Measurements from ENCODE around the gene FGF14.

FGF14 gene

GRCh38 chr13:101749584-101749983, 652.3 kb downstream of the FGF14 start:
- no peak overlapping the region for H2AFZ ChIP-seq (ENCODE audit: low read depth, low read length)
- peaks cover 18% of the 10 kb centered on the region for H3K27me3 ChIP-seq (ENCODE audit: low read depth, low read length)
- no peaks in the 10 kb centered on the region for H3K79me2 ChIP-seq (ENCODE audit: low read length)
- no peaks in the 10 kb centered on the region for H3K36me3 ChIP-seq (replicated peaks; ENCODE audit: low read depth, low read length)
- H4K20me1 ChIP-seq (ENCODE audit: insufficient read depth, low read length): no peaks in the 10 kb centered on the region
- H3K4me1 ChIP-seq (ENCODE audit: low read length): peaks cover 11% of the 10 kb centered on the region
- H3K4me2 ChIP-seq (ENCODE audit: low read length): no peak overlapping the region
- no peak overlapping the region for H3K9ac ChIP-seq (ENCODE audit: low read length)
- no peaks in the 10 kb centered on the region for H3K9me3 ChIP-seq (ENCODE audit: insufficient read depth, low read length)
- no peak overlapping the region for H3K27ac ChIP-seq (ENCODE audit: low read length)
- no peak overlapping the region for H3K4me3 ChIP-seq (ENCODE audit: low read length)
- TF ChIP-seq EZH2phosphoT487 (IDR thresholded peaks at IDR 0.05; ENCODE audit: low read depth) (no peak), CTCF (IDR thresholded peaks at IDR 0.05; ENCODE audit: low read depth, low read length) (no peak)

GRCh38 chr13:101747039-101747438, 654.8 kb downstream of the FGF14 start:
- H3K79me2 ChIP-seq (ENCODE audit: low read length): no peaks in the 10 kb centered on the region
- H3K27ac ChIP-seq (ENCODE audit: low read length): no peak overlapping the region
- no peaks in the 10 kb centered on the region for H3K9me3 ChIP-seq (ENCODE audit: insufficient read depth, low read length)

GRCh38 chr13:101746513-101746912, 655.3 kb downstream of the FGF14 start:
- Histone ChIP-seq H3K9me3 (ENCODE audit: insufficient read depth, low read length) (no peaks in the 10 kb centered on the region), H3K4me2 (ENCODE audit: low read length) (no peak overlapping the region), H3K9ac (ENCODE audit: low read length) (no peak overlapping the region), H3K27ac (ENCODE audit: low read length) (no peak overlapping the region), H3K36me3 (replicated peaks; ENCODE audit: low read depth, low read length) (no peaks in the 10 kb centered on the region), H3K27me3 (ENCODE audit: low read depth, low read length) (peaks cover 17% of the 10 kb centered on the region; the same call in 1 of the 2 replicates), H2AFZ (ENCODE audit: low read depth, low read length) (no peak overlapping the region), H3K4me1 (ENCODE audit: low read length) (peaks cover 15% of the 10 kb centered on the region), H3K4me3 (ENCODE audit: low read length) (no peak overlapping the region), H4K20me1 (ENCODE audit: insufficient read depth, low read length) (no peaks in the 10 kb centered on the region), H3K79me2 (ENCODE audit: low read length) (no peaks in the 10 kb centered on the region)
- no peak for TF ChIP-seq EZH2phosphoT487 (IDR thresholded peaks at IDR 0.05; ENCODE audit: low read depth)
- no peak for TF ChIP-seq CTCF (IDR thresholded peaks at IDR 0.05; ENCODE audit: low read depth, low read length)

More at GRCh38 chr13:101747039-101747438, 654.8 kb downstream of the FGF14 start:
- Histone ChIP-seq H3K4me2 (ENCODE audit: low read length) (no peak overlapping the region), H3K9ac (ENCODE audit: low read length) (no peak overlapping the region), H3K4me1 (ENCODE audit: low read length) (peaks cover 11% of the 10 kb centered on the region), H2AFZ (ENCODE audit: low read depth, low read length) (no peak overlapping the region), H4K20me1 (ENCODE audit: insufficient read depth, low read length) (no peaks in the 10 kb centered on the region), H3K27me3 (ENCODE audit: low read depth, low read length) (peaks cover 17% of the 10 kb centered on the region; the same call in 1 of the 2 replicates), H3K36me3 (replicated peaks; ENCODE audit: low read depth, low read length) (no peaks in the 10 kb centered on the region), H3K4me3 (ENCODE audit: low read length) (no peak overlapping the region)
- no peak for TF ChIP-seq EZH2phosphoT487 (IDR thresholded peaks at IDR 0.05; ENCODE audit: low read depth)
- no peak for TF ChIP-seq CTCF (IDR thresholded peaks at IDR 0.05; ENCODE audit: low read depth, low read length)

- peak overlapping the region; percentile 71 for H3K4me2 ChIP-seq (ENCODE audit: low read length)
- H3K9me3 ChIP-seq (ENCODE audit: insufficient read depth, low read length): no peaks in the 10 kb centered on the region
- TF ChIP-seq CTCF (IDR thresholded peaks at IDR 0.05; ENCODE audit: low read depth, low read length) (no peak), EZH2phosphoT487 (IDR thresholded peaks at IDR 0.05; ENCODE audit: low read depth) (no peak)
- no peaks in the 10 kb centered on the region for H4K20me1 ChIP-seq (ENCODE audit: insufficient read depth, low read length)
- peak overlapping the region; percentile 86 for H3K27ac ChIP-seq (ENCODE audit: low read length)
- no peaks in the 10 kb centered on the region for H3K79me2 ChIP-seq (ENCODE audit: low read length)
- H3K36me3 ChIP-seq (replicated peaks; ENCODE audit: low read depth, low read length): peaks cover 3% of the 10 kb centered on the region
- H3K9ac ChIP-seq (ENCODE audit: low read length): peak overlapping the region; percentile 34; the same call in 1 of the 2 replicates
- H3K27me3 ChIP-seq (ENCODE audit: low read depth, low read length): peaks cover 4% of the 10 kb centered on the region; the same call in 1 of the 2 replicates
- H3K4me3 ChIP-seq (ENCODE audit: low read length): peak overlapping the region; percentile 36
- H3K4me1 ChIP-seq (ENCODE audit: low read length): peaks cover 29% of the 10 kb centered on the region
- peak overlapping the region; percentile 82; the same call in 1 of the 2 replicates for H2AFZ ChIP-seq (ENCODE audit: low read depth, low read length)
Observed at GRCh38 chr13:101739382-101740178, 662.3 kb downstream of the FGF14 start.
